Measurements from ENCODE around the gene NGEF.
"Not testable (repeated sequence)": the region's sequence is repeated elsewhere in the genome, so short reads cannot be mapped to it uniquely, and the experiment has no call there.

NGEF gene

DNA sequence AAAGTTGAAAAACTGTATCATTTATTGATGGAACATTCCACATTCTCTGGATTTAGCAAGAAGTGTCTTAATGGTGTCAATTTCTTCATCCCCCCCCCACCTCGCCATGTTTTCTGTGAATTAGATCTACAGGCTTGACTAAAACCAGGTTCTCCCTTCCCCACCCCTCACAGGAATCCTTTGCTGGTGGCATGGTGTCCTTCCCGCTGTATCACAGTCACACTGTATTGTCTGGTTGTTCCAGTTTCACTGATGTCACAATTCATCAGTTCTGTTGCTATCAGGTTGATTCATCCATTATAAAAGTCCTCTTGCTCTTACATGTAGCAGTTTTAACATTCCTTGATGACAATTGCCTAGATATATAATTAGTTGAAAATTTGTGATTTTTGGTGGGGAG is 149.1 kb downstream of the NGEF start:
- peak; percentile 50 for DNase-seq (ENCODE audit: low read depth)
- H3K4me3 ChIP-seq (ENCODE audit: low read length): no peak overlapping the region
- TF ChIP-seq, protein P1, sequence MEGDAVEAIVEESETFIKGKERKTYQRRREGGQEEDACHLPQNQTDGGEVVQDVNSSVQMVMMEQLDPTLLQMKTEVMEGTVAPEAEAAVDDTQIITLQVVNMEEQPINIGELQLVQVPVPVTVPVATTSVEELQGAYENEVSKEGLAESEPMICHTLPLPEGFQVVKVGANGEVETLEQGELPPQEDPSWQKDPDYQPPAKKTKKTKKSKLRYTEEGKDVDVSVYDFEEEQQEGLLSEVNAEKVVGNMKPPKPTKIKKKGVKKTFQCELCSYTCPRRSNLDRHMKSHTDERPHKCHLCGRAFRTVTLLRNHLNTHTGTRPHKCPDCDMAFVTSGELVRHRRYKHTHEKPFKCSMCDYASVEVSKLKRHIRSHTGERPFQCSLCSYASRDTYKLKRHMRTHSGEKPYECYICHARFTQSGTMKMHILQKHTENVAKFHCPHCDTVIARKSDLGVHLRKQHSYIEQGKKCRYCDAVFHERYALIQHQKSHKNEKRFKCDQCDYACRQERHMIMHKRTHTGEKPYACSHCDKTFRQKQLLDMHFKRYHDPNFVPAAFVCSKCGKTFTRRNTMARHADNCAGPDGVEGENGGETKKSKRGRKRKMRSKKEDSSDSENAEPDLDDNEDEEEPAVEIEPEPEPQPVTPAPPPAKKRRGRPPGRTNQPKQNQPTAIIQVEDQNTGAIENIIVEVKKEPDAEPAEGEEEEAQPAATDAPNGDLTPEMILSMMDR (IDR thresholded peaks at IDR 0.05; ENCODE audit: insufficient read depth, low read depth, low read length, missing control alignments): no peak

DNA sequence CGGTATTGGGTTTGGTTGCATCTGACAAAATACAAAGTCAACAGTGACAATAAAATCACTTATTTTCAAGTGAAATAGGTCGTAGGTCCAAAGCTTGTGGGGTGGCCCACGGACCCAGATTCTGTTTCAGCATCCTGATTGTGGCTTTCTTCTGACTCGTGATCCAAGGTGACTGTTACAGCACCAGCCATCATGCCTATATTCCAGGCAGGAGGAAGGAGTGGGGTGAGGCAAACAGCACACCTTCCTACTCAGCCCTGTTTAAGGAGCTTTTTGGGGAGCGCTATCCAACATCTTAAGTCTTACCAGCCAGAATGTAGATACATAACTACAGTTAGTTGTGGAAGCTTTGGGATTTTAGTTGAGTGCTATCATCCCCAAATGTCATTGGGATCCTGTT is 151.7 kb downstream of the NGEF start:
- no peak for DNase-seq (ENCODE audit: low read depth)
- no peak overlapping the region for H3K4me3 ChIP-seq (ENCODE audit: low read length)

DNA sequence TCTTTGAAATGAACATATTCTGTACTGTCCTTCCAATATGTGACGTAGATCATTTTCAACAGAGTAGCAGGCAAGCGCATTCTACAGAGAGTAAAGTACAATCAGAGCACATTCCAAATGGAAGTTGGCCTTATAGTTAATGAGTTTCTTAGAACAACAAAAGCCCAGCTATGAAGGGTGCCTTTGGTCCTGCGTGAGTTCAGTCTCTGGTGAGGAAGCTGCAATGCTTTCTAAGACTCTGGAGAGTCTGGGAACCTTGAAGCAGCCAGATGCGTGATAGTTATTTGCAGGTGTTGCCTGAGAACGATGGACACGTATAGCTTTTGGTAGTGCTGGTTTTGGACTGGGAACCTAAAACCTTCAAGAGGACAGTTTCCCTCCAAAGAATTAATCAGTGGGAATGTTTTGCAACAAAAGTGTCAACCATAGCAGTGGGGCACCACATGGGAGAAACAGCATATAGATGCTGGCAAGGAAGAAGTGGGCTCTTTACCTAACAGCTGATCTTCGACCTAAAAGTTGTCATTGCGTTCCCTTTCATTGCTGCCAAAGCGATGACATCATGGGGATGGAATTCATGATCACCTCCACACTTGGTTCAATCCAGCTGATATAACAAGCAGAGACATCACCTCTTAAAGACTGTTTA is 152.3 kb downstream of the NGEF start:
- no peak overlapping the region for H3K4me3 ChIP-seq (ENCODE audit: low read length)
- DNase-seq (ENCODE audit: low read depth): peak; percentile 46
- TF ChIP-seq, protein P1 (IDR thresholded peaks at IDR 0.05; ENCODE audit: insufficient read depth, low read depth, low read length, missing control alignments): no peak

More for the DNA sequence above, 151.7 kb downstream of the NGEF start:
- TF ChIP-seq, protein P1 (IDR thresholded peaks at IDR 0.05; ENCODE audit: insufficient read depth, low read depth, low read length, missing control alignments): no peak

DNA sequence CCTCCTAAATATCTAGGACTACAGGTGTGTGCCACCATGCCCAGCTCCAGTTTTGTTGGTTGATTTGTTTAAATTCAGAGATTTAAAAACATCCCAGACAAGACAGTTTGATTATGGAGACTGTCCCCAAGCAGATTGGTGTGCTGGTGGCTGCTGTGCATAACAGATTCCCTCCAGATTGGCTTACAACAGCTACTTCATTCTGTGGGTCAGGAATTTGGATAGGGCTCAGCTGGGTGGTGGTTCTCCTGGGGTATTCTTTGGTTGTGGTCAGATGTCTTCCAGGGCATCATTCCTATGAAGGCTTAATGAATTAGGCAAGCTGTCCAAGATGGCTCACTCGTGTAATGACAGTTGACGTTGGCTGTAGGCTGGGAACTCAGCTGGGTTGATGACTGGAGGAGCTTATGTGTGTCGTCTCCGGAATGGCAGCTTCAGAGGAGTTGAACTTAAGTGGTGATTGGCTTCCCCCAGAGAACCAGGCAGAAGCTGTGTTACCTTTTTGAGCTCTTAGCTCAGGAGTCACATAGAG is 153.6 kb downstream of the NGEF start:
- DNase-seq (ENCODE audit: low read depth): no peak
- TF ChIP-seq, protein P1 (IDR thresholded peaks at IDR 0.05; ENCODE audit: insufficient read depth, low read depth, low read length, missing control alignments): no peak
- no peak overlapping the region for H3K4me3 ChIP-seq (ENCODE audit: low read length)

DNA sequence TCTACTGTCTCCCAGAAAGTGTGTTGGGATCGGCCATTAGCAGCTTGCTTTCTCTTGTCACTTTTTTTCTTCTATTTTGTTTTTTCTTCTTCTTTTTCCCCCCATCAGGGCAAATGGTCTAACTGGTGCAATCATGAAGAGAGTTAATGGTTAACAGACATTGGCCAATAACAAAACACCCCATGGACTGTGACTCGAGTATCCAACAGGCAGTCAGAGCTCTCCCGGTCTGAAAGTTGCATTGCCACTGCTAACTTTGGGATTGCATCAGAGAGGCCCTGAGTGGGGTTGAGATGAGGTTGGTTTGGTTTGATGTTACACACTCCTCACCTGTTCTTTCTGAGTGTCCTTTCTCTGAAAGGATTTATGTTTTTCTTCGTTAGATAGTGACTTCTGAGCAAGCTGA is 155.9 kb downstream of the NGEF start:
- DNase-seq (ENCODE audit: low read depth): no peak
- no peak overlapping the region for H3K4me3 ChIP-seq (ENCODE audit: low read length)
- TF ChIP-seq, protein P1 (IDR thresholded peaks at IDR 0.05; ENCODE audit: insufficient read depth, low read depth, low read length, missing control alignments): no peak

DNA sequence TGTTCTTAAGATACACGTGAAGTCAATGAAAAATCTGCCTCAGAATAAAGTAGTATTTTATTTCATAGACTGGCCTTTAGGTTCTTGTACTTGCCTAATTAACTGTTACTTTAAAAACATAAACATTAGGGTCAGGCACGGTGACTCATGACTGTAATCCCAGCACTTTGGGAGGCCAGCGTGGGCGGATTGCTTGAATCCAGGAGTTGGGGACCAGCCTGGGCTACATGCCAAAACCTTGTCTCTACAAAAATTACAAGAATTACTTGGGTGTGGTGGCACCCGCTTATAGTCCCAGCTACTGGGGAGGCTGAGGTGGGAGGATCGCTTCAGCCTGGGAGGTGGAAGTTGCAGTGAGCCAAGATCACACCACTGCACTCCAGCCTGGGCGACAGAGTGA is 159.0 kb downstream of the NGEF start:
- no peak overlapping the region for H3K4me3 ChIP-seq (ENCODE audit: low read length)
- TF ChIP-seq, protein P1 (IDR thresholded peaks at IDR 0.05; ENCODE audit: insufficient read depth, low read depth, low read length, missing control alignments): no peak
- peak; percentile 82 for DNase-seq (ENCODE audit: low read depth)

DNA sequence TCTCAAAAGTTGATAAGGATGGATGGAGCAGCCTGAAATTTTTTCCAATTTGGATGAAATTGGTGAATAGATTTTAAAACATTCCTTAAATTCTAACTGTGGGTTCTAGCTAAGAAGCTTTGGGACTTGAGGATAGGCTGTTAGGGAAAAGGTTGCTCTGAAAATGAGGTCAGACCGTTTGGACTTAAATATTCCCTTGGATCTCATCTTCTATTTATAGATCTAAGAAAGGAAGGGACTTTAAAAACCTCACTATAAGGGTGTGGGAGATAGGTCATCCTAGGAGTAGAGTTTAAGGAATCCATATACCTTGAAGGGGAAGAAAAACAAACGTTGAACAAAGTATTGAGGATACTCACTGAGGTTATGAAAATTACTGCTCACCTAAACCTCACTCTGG is 160.4 kb downstream of the NGEF start:
- no peak for DNase-seq (ENCODE audit: low read depth)
- H3K4me3 ChIP-seq (ENCODE audit: low read length): no peak overlapping the region
- TF ChIP-seq, protein P1 (IDR thresholded peaks at IDR 0.05; ENCODE audit: insufficient read depth, low read depth, low read length, missing control alignments): no peak

DNA sequence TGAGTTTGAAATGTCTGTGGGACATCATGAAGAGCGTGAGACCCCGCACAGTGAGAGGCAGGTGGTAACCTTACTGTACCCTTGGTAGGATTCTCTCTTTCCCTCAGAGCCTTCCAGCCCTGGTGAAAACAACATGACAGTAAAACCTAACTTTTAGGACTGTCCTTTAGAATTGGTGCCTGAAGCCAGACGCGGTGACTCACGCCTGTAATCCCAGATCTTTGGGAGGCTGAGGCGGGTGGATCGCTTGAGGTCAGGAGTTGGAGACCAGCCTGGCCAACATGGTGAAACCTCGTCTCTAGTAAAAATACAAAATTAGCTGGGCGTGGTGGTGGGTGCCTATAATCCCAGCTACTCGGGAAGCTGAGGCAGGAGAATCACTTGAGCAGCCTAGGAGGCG is 161.0 kb downstream of the NGEF start:
- H3K4me3 ChIP-seq (ENCODE audit: low read length); DNase-seq (ENCODE audit: low read depth): not testable (repeated sequence)
